Caco-2 (cell line): ENCODE measurements around the gene GLOD5. TPM values are rescaled to one million over a fixed set of nuclear protein-coding genes. Genes with fewer than 3 reads are reported as not detected.
A peak's percentile ranks its signal among the peaks of the same experiment; 100 is the strongest.

Source experiments
- BruUV-seq: library from RNA; stranded (reverse); fragments of 400-500 nt; replicated peaks from 2 replicates; lab custom pipeline; 2021; lab: Mats Ljungman, UMichigan
- CTCF ChIA-PET: fragments of 300-600 bp; sonication (Branson Sonifier 250); formaldehyde crosslinking; loops from one replicate; lab custom pipeline; 2022; ENCODE audit warnings: antibody characterized with exemption; lab: Charles Lee
- POLR2A ChIA-PET: fragments of 300-600 bp; sonication (Branson Sonifier 250); formaldehyde crosslinking; loops from one replicate; lab custom pipeline; 2022; ENCODE audit warnings: antibody characterized with exemption; lab: Charles Lee
- DNase-seq, 2 experiments: peaks; one replicate each; pipeline versions ENCODE4 v3.0.0 to v3.0.0-alpha.2; 2020 to 2022
- H3K27me3 ChIP-seq: replicated peaks from 2 replicates; pipeline ENCODE4 v1.6.0; 2011; ENCODE audit warnings: low read length; ENCODE audit not compliant: control insufficient read depth, insufficient read depth
- H3K36me3 ChIP-seq: 2 replicates; pipeline ENCODE4 v1.5.1; 2011; ENCODE audit warnings: low read length; ENCODE audit not compliant: control insufficient read depth, insufficient read depth
- H3K4me1 ChIP-seq: fragments of 250-450 bp; sonication (Bioruptor Pico); 2 replicates; pipeline ENCODE4 v1.5.1; 2020; ENCODE audit warnings: mild to moderate bottlenecking
- H3K4me3 ChIP-seq: 2 replicates; pipeline ENCODE4 v1.5.1; 2011; ENCODE audit warnings: low read depth, mild to moderate bottlenecking, control low read depth, low read length
- H3K9me3 ChIP-seq: fragments of 250-450 bp; sonication (Bioruptor Pico); 2 replicates; pipeline ENCODE4 v1.5.1; 2020; ENCODE audit warnings: mild to moderate bottlenecking, moderate library complexity
- H3K27ac Mint-ChIP-seq: one replicate; pipeline ENCODE4 v1.8.0; 2022; ENCODE audit warnings: mixed read lengths; ENCODE audit not compliant: unreplicated experiment
- H3K27me3 Mint-ChIP-seq: one replicate; pipeline ENCODE4 v1.8.0; 2022; ENCODE audit warnings: mixed read lengths; ENCODE audit not compliant: insufficient read depth, unreplicated experiment
- H3K36me3 Mint-ChIP-seq: one replicate; pipeline ENCODE4 v1.8.0; 2022; ENCODE audit warnings: mild to moderate bottlenecking, mixed read lengths; ENCODE audit not compliant: insufficient read depth, unreplicated experiment
- H3K4me1 Mint-ChIP-seq: one replicate; pipeline ENCODE4 v1.8.0; 2022; ENCODE audit warnings: low read depth, mixed read lengths; ENCODE audit not compliant: unreplicated experiment
- H3K4me3 Mint-ChIP-seq: one replicate; pipeline ENCODE4 v1.8.0; 2022; ENCODE audit warnings: mild to moderate bottlenecking, moderate library complexity, mixed read lengths; ENCODE audit not compliant: unreplicated experiment
- H3K9me3 Mint-ChIP-seq: one replicate; pipeline ENCODE4 v1.8.0; 2022; ENCODE audit warnings: mixed read lengths; ENCODE audit not compliant: unreplicated experiment
- CTCF ChIP-seq, 2 experiments: fragments of 200-600 bp in 1 of 2; IDR thresholded peaks; 1 replicate in 1 of 2; 2 replicates in 1 of 2; pipeline versions ENCODE4 v1.5.1 to v1.8.0; 2011 to 2022; ENCODE audit warnings: antibody characterized with exemption in 1 of 2, control low read depth in 1 of 2, inconsistent platforms in 1 of 2, low read depth in 1 of 2, low read length in 1 of 2, mild to moderate bottlenecking in 1 of 2, moderate library complexity in 1 of 2; ENCODE audit not compliant: insufficient read depth in 1 of 2, severe bottlenecking in 1 of 2, unreplicated experiment in 1 of 2
- intact Hi-C: fragments of 100-400 bp; cut with micrococcal nuclease; formaldehyde crosslinking; loops from one replicate; pipeline ENCODE4 v1.10.0; 2022; ENCODE audit not compliant: unreplicated experiment
- total RNA-seq: library from RNA; stranded (reverse); gene quantifications from 2 replicates; pipeline ENCODE4 v1.2.3, GENCODE V29; 2022

Gene GLOD5
- total RNA-seq, 1 experiment from 2014 or later = not detected

GRCh38 chrX:48800574-48801279, 39.2 kb downstream of the GLOD5 start:
- H3K4me1 Mint-ChIP-seq = peaks cover 20% of the 10 kb centered on the region
- POLR2A ChIA-PET = interaction anchor here (1.3 to 1.8 kb wide), 3 partner anchors 63 to 158 kb away, joined by 9 to 22 read pairs (median 9); partner anchors contain the start of gene SLC35A2
- Histone ChIP-seq H3K27me3 (no peaks in the 10 kb centered on the region), H3K4me3 (peak overlapping the region; percentile 69), H3K4me1 (peaks cover 3% of the 10 kb centered on the region), H3K9me3 (no peaks in the 10 kb centered on the region), H3K36me3 (no peaks in the 10 kb centered on the region; the same call in 1 of the 2 replicates)
- CTCF ChIA-PET = interaction anchor here (0.6 to 1.1 kb wide), 2 partner anchors 35 to 355 kb away, joined by 3 to 4 read pairs; partner anchors contain the start of gene PCSK1N
- TSS peak; percentile 95 for BruUV-seq
- peak overlapping the region; percentile 98 for H3K4me3 Mint-ChIP-seq
- H3K9me3 Mint-ChIP-seq = no peaks in the 10 kb centered on the region
- intact Hi-C loops = loop anchor here (5.0 kb wide), 4 partner anchors 38 to 117 kb away; partner anchors contain the start of genes GLOD5, PIM2, PQBP1 and SUV39H1
- no peak for TF ChIP-seq CTCF (IDR thresholded peaks at IDR 0.05; ENCODE audit: insufficient read depth in 1 of 2, low read depth in 1 of 2, low read length in 1 of 2, severe bottlenecking in 1 of 2, unreplicated experiment in 1 of 2)
- H3K36me3 Mint-ChIP-seq = peaks cover 27% of the 10 kb centered on the region
- no peaks in the 10 kb centered on the region for H3K27me3 Mint-ChIP-seq
- peak overlapping the region; percentile 99 for H3K27ac Mint-ChIP-seq
- no peak for DNase-seq

GRCh38 chrX:48801280-48802088, 39.9 kb downstream of the GLOD5 start, which contains the start of gene HDAC6:
Gene HDAC6, plus strand, starts transcription at chrX:48802067. Its CDS starts 626 bp downstream, at chrX:48802693.
- Mint-ChIP-seq H3K27me3 (no peaks in the 10 kb centered on the region), H3K4me3 (peak within 1 kb of the TSS; percentile 98), H3K4me1 (peaks cover 20% of the 10 kb centered on the region), H3K9me3 (no peaks in the 10 kb centered on the region), H3K27ac (peak within 1 kb of the TSS; percentile 99), H3K36me3 (peaks cover 27% of the 10 kb centered on the region)
- Histone ChIP-seq H3K36me3 (no peaks in the 10 kb centered on the region; the same call in 1 of the 2 replicates), H3K4me3 (peak within 1 kb of the TSS; percentile 69), H3K27me3 (no peaks in the 10 kb centered on the region), H3K9me3 (no peaks in the 10 kb centered on the region), H3K4me1 (no peaks in the 10 kb centered on the region; the same call in 1 of the 2 replicates)
- ChIA-PET POLR2A (interaction anchor here (0.6 to 1.8 kb wide), 7 partner anchors 64 to 400 kb away, joined by 3 to 22 read pairs (median 7); partner anchors contain the start of genes PQBP1, SLC35A2 and TIMM17B), CTCF (interaction anchor here (0.6 to 1.1 kb wide), 5 partner anchors 11 to 354 kb away, joined by 3 to 4 read pairs (median 3); partner anchors contain the start of gene PCSK1N)
- BruUV-seq = no TSS peak
- TF ChIP-seq CTCF (IDR thresholded peaks at IDR 0.05; ENCODE audit: insufficient read depth in 1 of 2, low read depth in 1 of 2, low read length in 1 of 2, severe bottlenecking in 1 of 2, unreplicated experiment in 1 of 2) = no peak
- peak; percentile 96 to 97 for DNase-seq
- intact Hi-C loops = loop anchor here (1.0 to 5.0 kb wide), 5 partner anchors 39 to 116 kb away; partner anchors contain the start of genes GLOD5, PIM2, PQBP1 and SUV39H1
